ENCODE measurements around the gene GJC2. TPM values are rescaled to one million over a fixed set of nuclear protein-coding genes. Genes with fewer than 3 reads are reported as not detected.
"Not testable (repeated sequence)": the region's sequence is repeated elsewhere in the genome, so short reads cannot be mapped to it uniquely, and the experiment has no call there.

GJC2 gene
- 0.39 and 0.48 TPM in 2 replicates for total RNA-seq (2014; rRNA removed; shearing (Covaris generic))

DNA sequence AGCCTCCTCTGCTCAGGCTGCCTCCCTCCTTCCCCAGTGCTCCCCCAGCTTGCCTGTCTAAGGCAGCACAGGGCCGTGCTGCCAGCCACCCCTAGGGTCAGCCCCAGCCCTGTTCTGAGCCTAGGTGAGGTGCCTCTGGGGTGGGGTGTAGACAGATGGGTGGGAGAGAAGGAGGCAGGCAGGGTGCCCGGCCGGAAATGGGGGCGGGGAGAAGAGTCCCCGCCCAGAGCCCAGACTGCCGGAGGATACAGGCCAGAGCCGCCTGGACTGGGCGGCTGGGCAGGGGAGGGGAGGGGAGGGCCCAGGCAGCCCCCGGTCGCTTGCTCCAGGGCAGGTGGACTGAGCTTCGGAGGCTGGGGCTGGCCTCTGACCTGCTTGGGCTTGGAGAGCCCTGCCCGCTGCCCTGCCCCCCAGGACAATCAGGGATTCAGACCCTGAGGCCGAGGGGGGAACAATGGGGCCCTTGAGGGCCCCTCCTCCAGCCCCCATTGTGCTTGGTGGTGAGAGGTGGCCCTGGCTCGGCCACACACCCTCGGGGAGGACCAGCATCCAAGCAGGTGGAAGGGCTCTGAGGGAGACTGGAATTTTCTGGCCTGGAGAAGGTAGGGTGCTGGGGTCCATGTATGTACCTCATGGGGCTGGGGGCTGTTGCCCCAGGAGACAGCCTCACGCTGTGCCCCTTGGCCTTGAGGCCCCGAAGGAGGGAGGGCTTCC, at the start of gene GJC2:
Gene GJC2 (plus strand): TSS at position 525 of the 714 bp plus-strand sequence. CDS start 7,829 bp downstream, outside the sequence.
- DNase-seq (ENCODE audit: low read depth), result no peak

DNA sequence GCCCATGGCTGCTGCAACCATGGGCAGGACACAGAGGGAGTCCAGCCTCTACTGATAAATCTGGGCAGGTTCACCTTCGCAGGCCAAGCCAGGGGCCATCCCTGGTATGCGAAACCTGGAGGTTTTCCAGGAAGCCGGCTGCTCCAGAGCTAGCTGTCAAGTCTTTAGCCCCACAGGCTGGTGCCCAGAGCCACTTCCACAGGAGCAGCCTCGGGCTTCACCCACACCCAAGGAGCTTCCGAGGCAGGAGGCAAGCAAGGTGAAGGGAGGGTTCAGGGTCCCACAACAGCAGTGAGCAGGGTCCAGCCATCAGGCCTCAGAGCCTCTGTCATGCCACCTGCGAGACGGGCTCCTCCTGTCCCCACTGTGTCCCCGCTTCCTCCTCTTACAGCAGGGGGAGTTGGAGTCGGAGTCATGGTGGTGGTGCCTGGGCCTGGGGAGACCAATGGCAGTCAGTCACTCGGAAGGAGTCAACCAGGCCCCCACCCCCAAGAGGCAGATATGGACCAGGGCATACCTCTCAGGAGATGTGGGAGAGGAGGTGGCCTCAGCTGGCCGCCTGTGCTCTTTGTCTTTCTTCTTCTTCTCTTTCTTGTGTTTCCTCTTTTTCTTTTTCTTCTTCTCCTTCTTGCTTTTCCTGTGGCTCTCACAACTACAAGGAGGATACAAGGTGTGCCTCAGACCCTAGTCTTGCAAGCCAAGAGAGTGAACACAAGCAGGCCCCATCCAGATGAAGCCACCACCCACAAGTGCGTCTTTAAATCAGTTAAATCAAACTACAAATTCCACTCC, 48.7 kb upstream of the GJC2 start:
- no peak for DNase-seq (ENCODE audit: low read depth)

DNA sequence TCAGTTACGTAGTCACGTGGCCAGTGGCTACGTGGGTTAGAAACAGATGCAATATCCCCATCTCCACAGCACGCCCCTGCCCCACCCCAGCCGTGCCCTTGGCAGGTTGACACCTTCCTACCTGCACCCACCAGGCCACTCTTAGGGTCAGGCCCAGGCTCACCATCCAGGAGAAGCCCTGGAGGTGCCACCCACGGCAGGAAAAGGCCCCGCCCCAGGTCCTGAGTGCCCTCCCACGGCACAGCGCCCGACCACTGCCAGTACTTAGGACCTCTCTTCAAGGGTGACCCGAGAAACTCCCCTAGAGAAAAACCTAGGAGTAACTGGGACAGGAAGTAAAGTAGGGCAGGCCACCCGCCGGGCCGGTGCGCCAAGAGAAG, 48.1 kb upstream of the GJC2 start:
- no peak for DNase-seq (ENCODE audit: low read depth)

DNA sequence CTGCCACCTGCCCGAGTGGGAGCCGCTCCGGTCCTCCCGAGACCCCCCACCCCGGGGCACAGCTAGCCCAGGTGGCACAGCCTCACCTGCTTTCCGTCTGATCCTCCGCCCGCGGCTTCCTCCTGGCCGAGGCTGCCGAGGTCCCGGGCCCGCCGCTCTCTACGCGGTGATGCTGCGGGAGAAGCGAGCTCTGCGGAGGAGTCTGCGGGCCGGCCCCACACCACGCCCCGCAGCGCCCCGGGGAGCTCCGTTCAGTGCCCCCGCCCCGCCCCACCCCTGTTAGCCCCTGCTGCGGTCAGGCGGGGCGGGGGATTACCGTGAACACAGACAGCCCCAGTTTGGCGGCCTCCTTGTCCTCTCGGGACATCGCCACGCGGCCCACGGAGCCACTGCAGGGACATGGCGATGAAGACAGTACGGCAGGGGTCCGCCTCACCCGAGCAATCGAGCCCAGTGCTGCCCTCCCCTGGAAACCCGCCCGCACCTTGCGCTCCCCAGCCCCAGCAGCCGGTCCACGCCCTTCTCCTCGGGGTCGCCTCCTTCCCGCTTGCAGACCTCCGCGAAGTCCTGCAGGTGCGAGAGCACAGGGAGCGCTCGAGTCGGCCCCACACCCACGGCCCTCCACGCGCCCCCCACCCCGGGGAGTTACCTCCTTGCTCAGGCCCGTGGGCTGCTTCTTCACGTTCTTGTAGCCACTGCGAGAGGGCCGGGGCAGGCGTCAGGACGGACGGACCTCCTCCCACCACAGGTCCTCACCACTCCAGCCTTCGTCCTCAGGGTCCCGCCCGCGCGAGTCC, 47.5 kb upstream of the GJC2 start:
- DNase-seq (ENCODE audit: low read depth), result peak; percentile 35

DNA sequence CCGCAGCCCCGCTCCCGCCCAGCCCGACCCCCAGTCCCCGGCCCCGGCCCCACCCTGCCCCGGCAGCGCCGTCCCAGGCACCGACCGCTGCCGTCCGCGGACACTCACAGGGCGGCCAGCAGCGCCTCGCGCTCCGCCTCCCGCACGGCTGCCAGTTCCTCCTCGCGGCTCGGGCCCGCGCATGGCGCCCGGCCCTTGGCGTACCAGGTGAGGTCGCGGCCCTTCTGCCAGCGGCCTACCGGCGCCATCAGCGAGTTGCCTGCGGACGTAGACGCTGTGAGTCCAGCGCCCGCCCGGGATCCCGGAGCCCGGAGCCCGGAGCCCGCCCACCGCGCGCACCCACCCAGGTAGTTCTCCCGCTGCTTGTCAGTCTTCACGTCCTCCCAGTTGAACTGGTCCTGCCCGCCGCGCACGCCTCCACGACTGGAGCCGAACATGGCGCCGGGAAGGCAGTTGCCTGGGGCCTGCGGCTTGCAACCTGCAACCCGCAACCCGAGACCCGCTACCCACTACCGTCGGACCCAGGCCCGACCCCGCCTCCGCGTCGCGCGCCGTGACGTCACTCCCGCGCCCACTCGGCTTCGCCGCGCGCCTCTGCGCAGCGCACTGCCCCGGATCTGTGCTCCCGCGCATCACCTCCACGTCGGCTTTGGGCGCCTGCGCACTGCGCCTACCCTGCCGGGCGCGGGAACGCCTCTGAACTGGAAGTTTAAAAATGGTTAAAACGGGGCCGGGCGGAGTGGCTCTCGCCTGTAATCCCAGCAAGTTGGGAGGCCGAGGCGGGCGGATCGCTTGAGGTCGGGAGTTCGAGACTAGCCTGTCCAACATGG, 46.7 kb upstream of the GJC2 start, which contains the start of gene C1orf35:
Gene C1orf35 (minus strand): TSS at position 535 of the 830 bp plus-strand sequence. CDS start 98 bp downstream, at position 437.
- peak; percentile 86 for DNase-seq (ENCODE audit: low read depth)

DNA sequence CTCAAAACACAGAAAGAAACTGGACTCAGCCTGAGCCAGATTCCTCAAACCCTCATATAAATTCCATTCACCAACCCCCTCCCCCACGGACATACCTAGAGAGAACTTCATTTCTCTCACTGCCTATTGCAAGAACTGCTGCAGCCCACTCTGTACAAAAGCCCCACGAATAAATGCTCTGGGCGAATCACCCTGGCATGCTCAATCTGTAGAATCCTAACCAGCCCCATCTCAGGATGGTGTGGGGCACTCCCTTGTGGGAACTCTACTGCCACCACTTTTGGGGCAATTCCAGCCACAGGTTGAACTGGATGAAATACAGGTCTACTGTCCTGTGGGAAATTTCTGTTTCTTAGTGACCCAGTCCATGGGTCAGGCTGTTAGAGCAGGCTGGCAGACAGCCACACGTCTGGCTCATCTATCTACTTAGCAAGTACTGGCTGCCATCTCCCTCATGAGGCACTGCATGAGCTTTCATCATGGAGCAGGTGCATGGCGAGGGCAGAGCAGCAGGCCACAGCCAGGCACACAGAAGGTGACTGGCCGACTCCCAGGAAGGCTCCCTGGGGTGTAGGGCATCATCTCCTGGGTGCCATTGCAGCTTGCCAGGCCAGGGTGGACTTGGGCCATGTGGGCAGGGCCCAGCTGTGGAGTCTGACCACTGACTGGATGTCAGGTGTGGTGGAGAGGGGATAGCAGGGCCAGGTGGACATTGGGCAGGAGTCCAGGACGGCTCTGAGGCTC, 45.0 kb upstream of the GJC2 start:
- no peak for DNase-seq (ENCODE audit: low read depth)

DNA sequence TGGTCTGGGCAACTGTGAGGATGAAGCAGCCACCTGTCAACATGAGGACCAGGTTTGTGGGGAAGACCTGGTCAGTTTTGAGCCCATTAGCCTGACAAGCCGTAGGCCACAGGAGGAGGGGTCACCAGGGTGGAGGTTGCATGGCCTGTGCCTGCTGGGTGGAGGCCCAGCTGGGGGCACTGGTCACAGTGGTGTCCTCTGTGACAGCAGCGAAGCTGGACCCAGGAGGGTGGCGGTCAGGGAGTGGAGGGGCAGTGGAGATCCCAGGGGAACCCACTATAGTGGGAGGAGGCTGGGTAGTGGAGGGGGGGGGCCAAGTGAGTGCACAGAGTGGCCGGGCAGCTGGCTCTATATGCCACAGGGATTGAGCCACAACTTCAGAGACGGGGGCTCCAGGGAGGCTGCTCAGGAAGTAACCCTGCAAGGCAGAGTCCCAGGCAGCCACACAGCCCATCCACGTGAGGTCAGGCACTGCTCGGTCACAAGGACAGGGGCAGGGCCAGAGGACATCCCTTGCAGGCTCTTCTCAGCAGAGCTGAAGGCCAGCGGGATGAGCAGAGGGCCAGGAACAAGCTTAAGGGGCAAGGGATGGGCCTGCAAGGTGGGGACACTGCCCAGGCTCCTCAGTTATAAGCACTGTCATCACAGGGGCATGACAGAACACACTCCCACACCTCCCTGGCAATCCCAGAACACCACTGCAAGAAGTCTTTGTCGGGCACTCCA, 44.3 kb upstream of the GJC2 start:
- no peak for DNase-seq (ENCODE audit: low read depth)

DNA sequence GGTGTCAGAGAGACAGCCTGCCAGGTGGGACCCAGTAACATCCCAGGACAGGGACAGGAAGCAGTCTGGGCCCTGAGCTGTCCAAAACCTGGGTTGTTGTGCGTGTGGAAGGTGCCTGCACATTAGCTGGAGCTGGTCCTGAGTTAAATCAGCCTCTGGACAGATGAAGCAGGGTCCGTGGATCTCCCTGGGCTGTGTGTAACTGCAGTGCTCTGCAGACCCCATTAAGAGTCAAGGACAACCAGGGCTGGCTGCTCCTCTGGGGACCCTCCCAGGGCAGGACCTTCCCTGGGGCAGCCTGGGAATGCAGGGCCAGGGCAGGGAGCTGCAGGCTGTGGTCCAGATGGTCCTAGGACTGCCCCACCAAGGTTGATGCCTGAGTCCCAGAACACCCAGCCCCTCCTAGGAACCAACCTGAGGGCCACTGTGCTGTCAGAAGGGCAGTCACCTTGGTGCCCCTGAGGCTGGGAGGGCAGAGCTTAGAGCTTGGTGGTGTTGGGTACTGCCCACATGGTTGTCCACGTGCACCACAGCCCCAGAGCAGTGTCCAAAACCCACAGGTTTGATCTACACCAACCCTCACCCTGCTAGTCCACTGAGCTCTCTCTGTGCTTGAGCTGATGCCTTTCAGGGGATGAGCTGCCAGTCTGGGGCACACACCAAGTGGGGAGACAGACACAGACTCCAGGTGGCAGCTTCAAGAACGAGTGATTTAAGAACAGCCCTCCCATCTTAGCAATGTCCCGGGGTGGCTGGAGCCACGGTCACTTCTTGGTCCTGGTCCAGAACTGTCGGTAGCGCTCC, 43.5 kb upstream of the GJC2 start:
- DNase-seq (ENCODE audit: low read depth), result no peak

DNA sequence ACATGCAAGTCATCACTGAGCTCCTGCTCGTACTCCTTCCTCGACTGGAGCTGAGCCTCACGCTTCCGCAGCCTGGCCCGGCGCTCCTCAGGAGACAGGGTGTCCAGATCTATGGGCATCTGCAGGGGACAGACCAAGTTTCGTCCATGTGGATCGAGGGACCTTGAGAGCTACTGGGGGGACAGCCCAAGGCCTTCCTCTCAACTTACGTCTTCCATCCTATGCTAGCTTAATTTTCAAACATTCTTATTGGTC, 43.0 kb upstream of the GJC2 start:
- DNase-seq (ENCODE audit: low read depth), result no peak

DNA sequence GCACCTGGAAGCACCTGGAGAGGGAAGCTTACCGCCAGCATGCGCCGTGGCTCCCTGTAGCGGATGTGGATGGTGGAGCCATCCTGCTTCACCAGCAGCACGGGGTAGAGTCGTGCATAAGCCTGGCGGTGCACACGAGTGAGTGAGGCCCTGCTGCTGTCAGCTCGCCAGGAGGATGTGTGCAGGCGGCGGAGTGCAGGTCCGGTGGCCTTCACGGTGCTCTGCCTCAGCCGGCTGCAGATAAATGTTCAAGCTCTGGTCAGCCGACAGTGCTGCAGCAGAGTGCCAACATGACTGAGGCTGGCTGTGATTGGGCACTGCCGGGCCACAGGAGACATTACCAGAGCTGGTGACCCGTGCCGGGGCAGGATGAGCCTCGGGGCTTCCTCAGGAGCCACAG, 42.1 kb upstream of the GJC2 start:
- DNase-seq (ENCODE audit: low read depth), result no peak

DNA sequence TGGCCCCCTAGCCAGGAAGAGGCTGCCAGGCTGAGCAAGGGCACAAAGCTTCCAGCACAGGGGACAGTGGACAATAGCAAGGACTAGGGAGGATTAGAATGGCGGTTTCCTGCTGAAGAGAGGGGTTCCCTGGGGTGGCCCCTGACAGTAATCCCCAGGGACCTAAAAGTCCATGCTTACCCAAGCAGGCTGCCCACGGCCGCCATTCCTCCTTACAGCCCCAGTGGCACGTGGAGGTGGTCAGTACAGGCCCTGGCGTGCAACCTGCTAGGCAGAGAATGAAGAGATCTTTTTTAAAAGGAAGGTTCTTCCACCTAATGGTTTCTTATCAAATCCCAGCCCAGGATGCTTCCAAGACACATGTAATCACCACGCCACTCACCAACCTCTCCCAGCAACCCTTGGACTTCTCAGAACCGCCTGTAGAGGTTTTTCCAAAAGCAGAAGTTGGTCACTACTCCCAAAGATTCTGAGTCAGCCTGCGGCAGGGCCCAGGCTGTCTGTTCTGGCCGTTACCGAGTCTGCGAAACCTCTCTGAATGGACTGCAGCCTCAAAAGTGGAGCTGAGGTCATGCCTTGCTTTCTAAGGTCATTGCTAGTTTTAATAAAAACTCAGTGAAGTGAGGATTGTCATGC, 41.6 kb upstream of the GJC2 start:
- DNase-seq (ENCODE audit: low read depth), result no peak

DNA sequence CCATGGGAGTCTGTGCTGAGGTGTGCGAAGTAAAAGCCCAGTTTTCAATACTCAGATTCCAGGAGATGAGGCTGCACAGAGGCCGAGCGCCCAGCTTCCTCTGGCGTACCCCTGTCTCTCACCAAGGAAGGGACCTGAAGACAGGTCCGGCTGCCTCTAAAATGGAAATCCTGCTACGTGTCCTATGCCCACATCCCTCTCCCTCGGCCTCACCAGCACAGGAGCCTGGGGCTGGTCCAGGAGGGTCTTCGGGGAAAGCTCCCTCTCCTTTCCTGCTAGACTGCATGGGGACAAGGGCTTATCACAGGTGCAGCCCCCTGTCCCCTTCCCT, 41.0 kb upstream of the GJC2 start:
- no peak for DNase-seq (ENCODE audit: low read depth)

DNA sequence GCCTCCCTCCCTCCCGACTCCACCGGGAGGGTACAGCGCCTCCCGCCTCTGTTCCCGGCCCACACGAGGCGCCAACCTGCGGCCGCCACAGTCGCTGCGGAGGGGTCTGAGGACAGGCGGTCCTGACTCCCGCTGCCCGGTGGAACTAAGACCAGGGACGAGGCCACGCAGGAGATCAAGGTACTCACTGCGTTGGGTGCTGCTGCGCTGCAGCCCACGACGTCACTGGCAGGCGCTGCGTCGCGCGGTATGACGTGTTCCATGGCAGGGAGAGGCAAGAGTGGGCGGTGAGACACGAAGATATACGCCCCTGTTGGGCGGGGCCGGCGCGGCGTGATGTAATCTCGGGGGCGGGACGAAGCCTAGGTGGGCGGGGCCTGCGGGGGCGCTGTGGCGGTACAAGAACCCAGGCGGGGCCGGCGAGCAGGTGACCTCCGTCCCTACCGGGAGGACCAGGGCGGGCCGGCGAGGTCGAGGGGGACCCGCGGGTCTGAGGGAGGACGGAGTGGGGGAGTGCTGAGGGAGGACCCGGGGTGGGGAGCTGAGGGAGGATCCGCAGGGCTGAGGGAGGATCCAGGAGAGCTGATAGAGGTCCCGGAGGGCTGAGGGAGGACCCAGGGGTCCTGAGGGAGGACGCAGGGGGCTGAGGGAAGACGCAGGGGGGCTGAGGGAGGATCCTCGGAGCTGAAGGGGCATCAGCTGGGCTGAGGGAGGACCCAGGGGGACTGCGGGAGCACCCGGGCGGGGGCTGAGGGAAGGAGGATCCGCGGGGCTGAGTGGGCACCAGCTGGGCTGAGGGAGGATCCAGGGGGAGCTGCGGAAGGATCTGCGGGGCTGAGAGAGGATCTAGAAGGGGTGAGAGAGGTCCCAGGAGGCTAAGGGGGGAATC, 40.4 kb upstream of the GJC2 start, which contains the start of gene MRPL55:
Gene MRPL55 (minus strand): TSS at position 227 of the 889 bp plus-strand sequence. CDS start 1,039 bp downstream, outside the sequence.
- peak; percentile 92 for DNase-seq (ENCODE audit: low read depth)

DNA sequence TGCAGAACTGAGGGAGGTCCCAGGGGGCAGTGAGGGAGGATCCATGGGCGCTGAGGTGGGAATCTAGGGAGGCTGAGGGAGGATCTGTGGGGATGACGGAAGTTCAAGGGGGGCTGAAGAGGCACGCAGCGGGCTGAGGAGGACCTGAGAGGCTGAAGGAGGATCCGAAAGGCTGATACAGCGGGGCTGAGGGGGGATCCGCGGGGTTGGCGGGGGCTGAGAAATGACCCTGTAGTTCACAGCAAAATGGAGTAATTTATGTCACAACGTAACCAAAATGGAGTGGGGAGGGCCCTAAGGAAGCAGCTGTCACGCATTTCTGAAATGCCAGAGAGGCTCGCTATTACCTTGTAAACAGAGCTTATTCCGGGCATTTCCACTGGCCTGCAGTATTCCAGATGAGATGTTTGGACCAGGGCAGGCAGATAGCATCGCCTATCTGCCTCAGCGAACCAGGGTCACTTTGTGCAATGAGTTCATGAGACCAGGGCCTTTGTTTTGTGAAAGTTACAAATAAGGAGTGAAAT, 39.7 kb upstream of the GJC2 start:
- DNase-seq (ENCODE audit: low read depth), result peak; percentile 29

DNA sequence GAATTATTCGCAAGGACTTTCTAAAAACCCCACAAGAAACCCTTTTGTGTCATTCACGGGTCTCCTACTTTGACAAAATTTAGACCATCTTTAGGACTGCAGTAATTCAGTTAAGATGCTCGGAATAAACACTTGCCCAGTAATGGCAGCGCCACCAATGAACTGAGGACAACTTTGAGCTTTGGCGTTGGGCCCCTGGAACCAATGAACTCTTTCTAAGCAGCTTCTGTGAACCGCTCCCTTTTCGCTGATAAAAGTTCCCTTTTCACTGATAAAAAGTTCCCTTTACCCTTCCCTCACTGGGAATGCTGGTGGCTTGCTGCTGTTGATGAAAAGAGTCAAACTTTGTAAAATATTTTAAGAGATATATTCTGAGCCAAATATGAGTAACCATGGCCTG, 39.2 kb upstream of the GJC2 start:
- DNase-seq (ENCODE audit: low read depth), result no peak

DNA sequence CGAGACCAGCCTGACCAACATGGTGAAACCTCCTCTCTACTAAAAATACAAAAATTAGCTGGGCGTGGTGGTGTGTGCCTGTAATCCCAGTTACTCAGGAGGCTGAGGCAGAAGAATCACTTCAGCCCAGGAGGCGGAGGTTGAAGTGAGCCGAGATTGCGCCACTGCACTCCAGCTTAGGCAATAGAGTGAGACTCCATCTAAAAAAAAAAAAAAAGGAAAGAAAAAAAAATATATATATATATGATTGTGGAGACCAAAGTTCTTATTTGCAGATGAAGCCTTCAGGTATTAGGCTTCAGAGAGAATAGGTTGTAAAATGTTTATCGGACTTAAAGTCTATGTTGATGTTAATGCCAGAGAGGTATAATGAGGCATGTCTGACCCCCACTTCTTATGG, 38.4 kb upstream of the GJC2 start:
- not testable (repeated sequence) for DNase-seq (ENCODE audit: low read depth)

DNA sequence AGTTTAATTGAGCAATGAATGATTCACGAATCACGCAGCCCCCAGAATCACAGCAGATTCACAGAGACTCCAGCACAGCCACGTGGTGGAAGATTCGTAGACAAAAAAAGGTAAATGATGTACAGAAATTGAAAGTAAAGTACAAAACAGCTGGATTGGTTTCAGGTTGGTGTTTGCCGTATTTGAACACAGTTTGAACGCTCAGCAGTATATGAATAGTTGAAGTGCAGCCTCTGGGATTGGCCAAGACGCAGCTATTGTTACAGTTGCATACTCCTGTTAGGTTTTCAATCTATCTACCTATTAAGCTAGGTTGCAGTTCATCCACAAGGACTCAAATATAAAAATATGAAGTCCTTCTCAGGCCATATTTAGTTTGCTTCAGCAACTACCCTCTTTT, 37.6 kb upstream of the GJC2 start:
- no peak for DNase-seq (ENCODE audit: low read depth)

DNA sequence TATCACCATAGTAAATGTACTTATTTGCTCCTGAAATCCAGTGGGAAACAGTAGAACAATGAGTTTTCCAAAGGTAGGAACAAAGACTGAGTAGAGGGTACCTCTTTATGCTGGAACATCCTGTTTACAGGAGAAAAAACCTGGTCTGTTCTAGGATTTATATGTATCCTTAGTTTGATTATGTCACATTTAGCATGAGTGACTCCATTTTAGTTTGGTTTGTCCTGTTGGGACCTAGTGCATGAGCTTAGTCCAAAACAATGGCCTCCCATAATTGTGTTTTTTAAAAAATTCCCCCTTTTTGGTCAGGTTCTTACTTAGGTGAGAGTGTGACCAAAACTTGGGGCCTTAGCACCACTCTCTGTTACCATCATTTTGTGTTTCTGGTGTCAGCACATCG, 37.1 kb upstream of the GJC2 start:
- no peak for DNase-seq (ENCODE audit: low read depth)
